Right ventricle myocardium superior (tissue), 1 donor: ENCODE measurements around the gene SIK3. TPM values are rescaled to one million over a fixed set of nuclear protein-coding genes. Genes with fewer than 3 reads are reported as not detected.
A peak's percentile ranks its signal among the peaks of the same experiment; 100 is the strongest.
"Not testable (repeated sequence)": the region's sequence is repeated elsewhere in the genome, so short reads cannot be mapped to it uniquely, and the experiment has no call there.

Experiments used
- ATAC-seq: fragments of 200-7000 bp; cut with Tn5 transposase; one replicate; pipeline ENCODE4 v1.9.1; 2020; ENCODE audit warnings: mild to moderate bottlenecking; ENCODE audit not compliant: poor library complexity
- DNase-seq: peaks from one replicate; pipeline ENCODE4 v3.0.0-alpha.2; 2020
- intact Hi-C: fragments of 100-400 bp; cut with DNase I; formaldehyde crosslinking; loops from one replicate; pipeline ENCODE4 v1.11.2; 2022
- total RNA-seq: library from RNA; stranded (reverse); fragmentation: NEBNext Ultra II Directional; extraction: Animal tissue kit (Norgen Biotek cat#: 25700); gene quantifications from one replicate; pipeline ENCODE4 v1.2.1, GENCODE V29; 2021
- donor health status: DM: no; HTN: yes; CAD: no; lungs with severe emphysema.

Gene SIK3
- total RNA-seq, 1 donor from 2014 or later = 30.6 TPM

- intact Hi-C loops = no loop called here
- ATAC-seq = peak; percentile 63
- DNase-seq = no peak
Measured at GRCh38 chr11:116813781-116814471, 284.3 kb downstream of the SIK3 start.

GRCh38 chr11:116813170-116813569 is 285.1 kb downstream of the SIK3 start:
- ATAC-seq (no peak), DNase-seq (no peak)
- intact Hi-C loops = no loop called here

- no peak for DNase-seq
- ATAC-seq = no peak
- intact Hi-C loops = no loop called here
Measured at GRCh38 chr11:116812109-116812508, 286.1 kb downstream of the SIK3 start.

- ATAC-seq = no peak
- intact Hi-C loops = no loop called here
- DNase-seq = no peak
Measured at GRCh38 chr11:116811194-116811593, 287.0 kb downstream of the SIK3 start.

GRCh38 chr11:116808262-116809175 is 289.7 kb downstream of the SIK3 start:
- no peak for DNase-seq
- intact Hi-C loops = no loop called here
- no peak for ATAC-seq

GRCh38 chr11:116807601-116808261 is 290.5 kb downstream of the SIK3 start:
- intact Hi-C loops = no loop called here
- ATAC-seq (no peak), DNase-seq (no peak)

GRCh38 chr11:116804001-116804400 is 294.2 kb downstream of the SIK3 start:
- intact Hi-C loops = no loop called here
- DNase-seq (no peak), ATAC-seq (no peak)

GRCh38 chr11:116801662-116802061 is 296.6 kb downstream of the SIK3 start:
- intact Hi-C loops, ATAC-seq, DNase-seq: not testable (repeated sequence)

- ATAC-seq (no peak), DNase-seq (no peak)
- intact Hi-C loops = no loop called here
Measured at GRCh38 chr11:116800610-116801009, 297.6 kb downstream of the SIK3 start.

- intact Hi-C loops = loop anchor here (10.0 kb wide), 1 partner anchor 426 kb away; no protein-coding TSS in a partner anchor
- DNase-seq (no peak), ATAC-seq (no peak)
Measured at GRCh38 chr11:116798368-116798767, 299.9 kb downstream of the SIK3 start.

GRCh38 chr11:116797816-116798215 is 300.4 kb downstream of the SIK3 start:
- intact Hi-C loops = loop anchor here (10.0 kb wide), 1 partner anchor 427 kb away; no protein-coding TSS in a partner anchor
- ATAC-seq (peak; percentile 31), DNase-seq (no peak)

- intact Hi-C loops = loop anchor here (10.0 kb wide), 1 partner anchor 428 kb away; no protein-coding TSS in a partner anchor
- DNase-seq = no peak
- ATAC-seq = no peak
Measured at GRCh38 chr11:116796548-116796947, 301.7 kb downstream of the SIK3 start.

- intact Hi-C loops = loop anchor here (10.0 kb wide), 1 partner anchor 430 kb away; no protein-coding TSS in a partner anchor
- ATAC-seq = no peak
- no peak for DNase-seq
Measured at GRCh38 chr11:116794851-116795250, 303.4 kb downstream of the SIK3 start.

- DNase-seq = no peak
- ATAC-seq = no peak
- intact Hi-C loops = loop anchor here (10.0 kb wide), 1 partner anchor 431 kb away; no protein-coding TSS in a partner anchor
Measured at GRCh38 chr11:116793772-116794097, 304.5 kb downstream of the SIK3 start.

Other genes starting within 250 kb of the SIK3 start
- 42.6 TPM for gene PAFAH1B2, start 45.9 kb upstream of the SIK3 start, total RNA-seq
- gene SIDT2, start 80.3 kb upstream of the SIK3 start, total RNA-seq = 19.5 TPM
- 91.4 TPM for gene TAGLN, start 100.9 kb upstream of the SIK3 start, total RNA-seq
- gene PCSK7, start 133.6 kb upstream of the SIK3 start, total RNA-seq = 22.3 TPM
- 19.8 TPM for gene RNF214, start 134.2 kb upstream of the SIK3 start, total RNA-seq
- gene BACE1-AS, start 192.9 kb upstream of the SIK3 start, total RNA-seq = 8.3 TPM
- 10.4 TPM for gene BACE1, start 217.8 kb upstream of the SIK3 start, total RNA-seq
- 4.3 TPM for gene CEP164, start 229.4 kb upstream of the SIK3 start, total RNA-seq